WI38 (cell line): ENCODE results near the gene CFAP157.

ENCODE experiments used
- H3K4me3 ChIP-seq: 2 replicates; pipeline ENCODE4 v1.5.1; 2011; ENCODE audit warnings: low read depth, mild to moderate bottlenecking, control low read depth, low read length
- TF ChIP-seq, protein P1 (sequence below): IDR thresholded peaks from 2 replicates; pipeline ENCODE4 v1.5.1; 2012; ENCODE audit warnings: low read depth, mild to moderate bottlenecking, control low read depth, low read length

The CFAP157 gene

DNA sequence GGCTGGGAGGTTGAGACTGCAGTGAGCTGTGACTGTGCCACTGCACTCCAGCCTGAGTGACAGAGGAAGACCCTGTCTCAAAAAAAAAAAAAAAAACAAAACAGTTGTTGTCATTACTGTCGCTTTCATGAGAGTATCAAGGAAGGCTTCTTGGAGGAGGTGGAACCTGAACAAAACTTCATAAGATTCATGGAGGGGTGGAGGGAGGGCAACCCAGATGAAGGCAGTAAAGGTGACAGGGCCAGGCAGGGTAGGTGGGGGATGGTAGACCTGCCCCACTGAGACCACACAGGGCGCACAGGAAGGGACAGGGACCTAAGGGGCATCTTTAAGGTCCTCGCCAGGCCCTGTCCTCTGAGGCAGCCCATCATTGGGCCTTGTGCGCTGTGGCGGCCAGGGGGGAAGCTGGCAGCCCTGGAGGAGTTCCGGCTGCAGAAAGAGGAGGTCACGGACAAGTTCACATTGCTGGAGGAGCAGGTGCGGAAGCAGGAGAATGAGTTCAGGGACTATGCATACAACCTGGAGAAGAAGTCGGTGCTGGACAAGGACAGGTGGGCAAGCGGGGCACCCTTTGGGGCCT lies 3.5 kb downstream of the CFAP157 start:
- TF ChIP-seq, protein P1, sequence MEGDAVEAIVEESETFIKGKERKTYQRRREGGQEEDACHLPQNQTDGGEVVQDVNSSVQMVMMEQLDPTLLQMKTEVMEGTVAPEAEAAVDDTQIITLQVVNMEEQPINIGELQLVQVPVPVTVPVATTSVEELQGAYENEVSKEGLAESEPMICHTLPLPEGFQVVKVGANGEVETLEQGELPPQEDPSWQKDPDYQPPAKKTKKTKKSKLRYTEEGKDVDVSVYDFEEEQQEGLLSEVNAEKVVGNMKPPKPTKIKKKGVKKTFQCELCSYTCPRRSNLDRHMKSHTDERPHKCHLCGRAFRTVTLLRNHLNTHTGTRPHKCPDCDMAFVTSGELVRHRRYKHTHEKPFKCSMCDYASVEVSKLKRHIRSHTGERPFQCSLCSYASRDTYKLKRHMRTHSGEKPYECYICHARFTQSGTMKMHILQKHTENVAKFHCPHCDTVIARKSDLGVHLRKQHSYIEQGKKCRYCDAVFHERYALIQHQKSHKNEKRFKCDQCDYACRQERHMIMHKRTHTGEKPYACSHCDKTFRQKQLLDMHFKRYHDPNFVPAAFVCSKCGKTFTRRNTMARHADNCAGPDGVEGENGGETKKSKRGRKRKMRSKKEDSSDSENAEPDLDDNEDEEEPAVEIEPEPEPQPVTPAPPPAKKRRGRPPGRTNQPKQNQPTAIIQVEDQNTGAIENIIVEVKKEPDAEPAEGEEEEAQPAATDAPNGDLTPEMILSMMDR, result no peak
- no peak overlapping the region for H3K4me3 ChIP-seq

GRCh38 chr9:127711226-127711701 lies 4.5 kb downstream of the CFAP157 start:
- TF ChIP-seq, protein P1, result no peak
- H3K4me3 ChIP-seq, result no peak overlapping the region

GRCh38 chr9:127711831-127712274 lies 5.1 kb downstream of the CFAP157 start:
- TF ChIP-seq, protein P1, result no peak
- H3K4me3 ChIP-seq, result no peak overlapping the region

DNA sequence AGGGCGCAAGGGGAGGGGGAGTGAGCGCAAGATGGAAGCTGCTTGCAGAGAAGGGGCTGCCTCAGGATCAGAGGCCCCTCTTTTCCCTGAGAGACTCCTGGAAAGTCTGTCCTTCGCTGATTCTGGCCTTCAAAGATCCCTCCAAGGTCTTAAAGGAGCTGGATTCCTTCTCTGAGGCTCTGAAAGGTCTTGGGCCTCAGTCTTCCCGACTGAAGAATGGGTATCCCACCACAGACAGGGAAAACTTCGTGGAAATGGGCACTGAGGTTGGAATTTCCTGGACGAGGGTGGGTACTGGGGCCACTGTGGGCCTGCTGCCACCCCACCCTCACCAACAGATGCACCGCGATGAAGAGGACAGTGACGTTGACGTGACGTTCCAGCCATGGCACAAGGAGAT lies 5.6 kb downstream of the CFAP157 start:
- TF ChIP-seq, protein P1, result no peak
- H3K4me3 ChIP-seq, result no peak overlapping the region

- TF ChIP-seq, protein P1, result no peak
- no peak overlapping the region for H3K4me3 ChIP-seq
Measured at GRCh38 chr9:127712867-127713266, 6.1 kb downstream of the CFAP157 start.

- peak overlapping the region; percentile 86 for H3K4me3 ChIP-seq
- TF ChIP-seq, protein P1, result no peak
Measured at GRCh38 chr9:127714020-127714750, 7.4 kb downstream of the CFAP157 start.

DNA sequence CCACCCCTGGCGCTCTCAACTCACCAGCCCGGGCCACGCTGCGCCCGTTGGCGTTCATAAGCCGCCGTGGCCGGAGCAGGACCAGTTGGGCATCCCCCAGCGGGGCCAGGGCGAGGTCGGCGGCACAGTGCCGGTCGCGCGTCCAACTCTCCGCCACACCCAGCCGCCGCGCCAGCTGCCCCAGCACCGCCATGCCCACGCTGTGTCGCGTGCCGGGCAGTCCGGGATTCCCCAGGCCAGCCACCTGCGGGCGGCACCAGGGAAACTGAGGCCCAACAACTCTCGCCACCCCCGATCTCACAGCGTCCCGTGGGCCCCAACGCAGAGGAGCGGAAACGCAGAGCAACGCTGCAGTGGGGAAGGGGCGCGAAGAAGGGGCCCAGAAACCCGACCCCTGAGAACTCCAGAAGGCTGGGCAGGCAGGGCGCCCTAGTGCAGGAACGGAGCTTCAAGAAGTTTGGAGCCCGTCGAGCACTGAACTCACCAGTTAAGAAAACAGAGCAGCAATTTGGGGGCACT lies 8.2 kb downstream of the CFAP157 start:
- TF ChIP-seq, protein P1, result no peak
- H3K4me3 ChIP-seq, result peak overlapping the region; percentile 86
